NB4 (cell line): ENCODE measurements around the gene COPZ1.

Experiments
- CTCF ChIP-seq: IDR thresholded peaks from one replicate; pipeline ENCODE4 v1.5.1; 2012; ENCODE audit warnings: low read depth, low read length
- MAX ChIP-seq: IDR thresholded peaks from 2 replicates; pipeline ENCODE4 v1.6.1; 2011; ENCODE audit warnings: low read depth, low read length

- TF ChIP-seq CTCF (peak; percentile 100), MAX (no peak)
Observed at GRCh38 chr12:54398995-54399793, 74.3 kb downstream of the COPZ1 start.
